Measurements from ENCODE around the gene NEK6.

The NEK6 gene

DNA sequence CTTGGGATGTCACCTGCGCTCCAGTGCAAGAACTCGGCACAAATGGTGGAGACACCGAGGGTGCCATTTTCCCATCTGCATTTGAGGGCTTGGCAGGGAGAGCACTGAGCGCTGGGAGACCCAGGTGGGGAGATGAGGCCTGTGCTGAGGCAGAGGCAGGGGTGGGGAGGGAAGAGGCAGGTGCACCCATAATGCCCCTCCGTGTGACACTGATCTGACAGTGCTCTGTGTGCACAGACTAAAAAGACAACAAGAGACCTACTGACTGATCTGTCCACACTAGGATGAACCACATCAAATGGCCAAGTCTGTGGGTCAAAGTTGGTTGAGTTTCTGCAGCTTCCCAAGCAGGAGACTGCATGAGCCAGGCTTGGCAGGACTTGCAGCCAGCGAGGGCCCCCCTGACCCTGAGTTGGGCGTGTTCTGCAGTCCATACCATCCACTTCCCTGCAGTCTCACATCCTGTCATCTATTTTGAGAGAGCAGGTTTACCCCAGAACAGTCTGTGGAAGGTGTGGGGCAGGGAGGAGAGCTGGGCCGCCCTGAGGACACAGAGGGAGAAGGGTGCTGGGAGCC is 41.9 kb downstream of the NEK6 start:
- DNase-seq = no peak

DNA sequence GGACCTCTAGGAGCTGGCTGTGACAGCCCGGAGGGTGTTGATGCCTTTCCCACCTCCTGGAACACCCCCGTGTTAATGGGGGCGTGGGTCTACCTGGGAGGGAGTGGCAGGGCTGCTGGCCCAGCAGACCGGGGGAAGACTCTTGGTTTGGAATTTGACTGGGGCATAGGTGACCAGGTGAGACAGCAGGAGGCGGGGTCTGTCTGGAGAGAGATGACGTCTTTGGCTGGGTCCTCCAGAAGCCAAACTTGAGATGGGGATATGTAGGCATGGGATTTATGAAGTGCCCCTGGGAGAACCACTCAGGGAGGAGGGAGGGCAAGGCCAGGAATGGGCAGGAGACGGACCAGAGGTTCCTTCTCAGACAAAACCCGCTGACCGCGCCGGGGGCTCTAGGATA is 42.6 kb downstream of the NEK6 start:
- no peak for DNase-seq

DNA sequence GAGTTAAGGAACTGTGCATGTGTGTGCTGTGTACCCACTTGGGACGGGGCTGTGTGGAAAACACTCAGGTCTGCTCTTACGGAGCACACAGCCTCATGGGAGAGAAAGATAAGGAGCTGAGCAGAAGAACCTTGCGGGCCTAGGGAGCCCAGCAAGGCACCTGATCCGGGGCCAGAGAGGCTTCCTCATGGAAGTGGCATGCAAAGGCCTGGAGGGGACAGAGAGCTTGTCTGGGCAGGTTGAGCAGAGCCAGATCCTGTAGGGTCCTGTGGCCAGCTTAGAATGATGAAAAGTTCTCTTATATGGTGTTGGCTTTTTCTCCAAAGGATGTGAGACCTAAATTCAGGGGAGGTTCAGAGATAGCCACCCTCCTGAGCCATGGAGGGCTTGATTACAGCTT is 45.2 kb downstream of the NEK6 start:
- no peak for DNase-seq

DNA sequence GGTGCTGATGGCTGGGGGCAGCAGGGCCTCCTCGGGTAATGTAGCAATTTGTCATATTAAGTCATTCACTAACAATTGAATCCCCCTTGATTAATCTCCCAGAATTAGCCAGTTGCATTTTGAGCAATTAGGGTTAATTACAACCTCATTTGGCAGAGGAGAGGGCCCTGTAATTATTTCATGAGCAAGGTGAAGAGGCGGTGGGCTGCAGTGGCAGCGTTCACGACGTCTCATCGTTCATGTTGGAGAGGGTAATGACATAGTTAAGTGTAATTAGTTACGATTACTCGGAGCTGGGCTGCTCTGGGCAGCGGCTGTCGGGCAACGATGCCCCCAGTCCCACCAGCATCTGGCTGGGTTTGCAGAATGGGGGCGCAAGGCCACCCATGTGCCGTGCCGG is 46.0 kb downstream of the NEK6 start:
- no peak for DNase-seq

DNA sequence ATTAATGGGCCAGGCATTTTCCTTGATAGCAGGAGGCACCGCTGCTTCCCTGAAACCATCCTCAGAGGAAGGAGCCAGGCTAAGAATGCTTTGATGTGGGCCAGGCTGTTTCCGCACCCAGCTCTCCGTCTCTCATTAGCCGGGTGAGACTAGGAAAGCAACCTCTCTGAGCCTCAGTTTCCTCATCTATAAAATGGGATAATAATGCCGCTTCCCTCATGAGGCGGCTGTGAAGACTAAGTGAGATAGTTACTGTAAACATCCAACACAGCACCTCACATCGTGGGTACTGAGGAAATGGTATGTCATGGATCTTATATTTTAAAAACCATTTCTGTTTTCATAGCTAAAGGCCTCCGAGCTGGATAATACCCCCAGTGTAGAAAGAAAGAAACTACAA is 46.5 kb downstream of the NEK6 start:
- DNase-seq = no peak

DNA sequence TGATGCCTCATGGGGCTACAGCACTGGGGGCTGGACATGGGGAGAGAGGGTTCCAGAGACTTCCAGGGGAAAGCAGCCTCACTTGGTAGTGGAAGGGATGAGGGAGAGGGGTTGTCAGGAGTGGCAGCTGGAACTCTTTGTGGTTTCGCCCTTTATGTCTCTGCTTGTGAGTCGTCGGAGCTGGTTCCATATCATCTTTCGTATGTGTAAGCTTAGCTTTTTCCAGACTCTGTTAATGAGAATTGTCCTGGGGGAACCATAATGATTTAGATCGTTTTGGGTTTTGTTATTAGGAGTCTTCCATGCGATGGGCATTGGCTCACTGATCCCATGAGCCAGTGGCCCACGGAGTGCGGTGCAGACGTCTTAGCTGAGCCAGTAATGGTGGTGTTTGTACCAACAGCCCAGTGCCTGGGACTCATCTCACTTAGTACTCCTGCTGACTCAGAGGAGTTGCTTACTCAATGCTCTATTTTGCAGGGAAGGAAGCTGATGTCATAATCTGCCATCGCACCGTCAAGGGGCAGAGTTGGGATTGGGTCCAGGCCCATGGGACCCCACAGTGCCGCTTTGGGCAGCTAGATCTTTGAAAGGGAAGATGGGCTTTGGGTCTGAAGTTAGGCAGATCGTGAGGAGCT is 48.5 kb downstream of the NEK6 start:
- no peak for DNase-seq

DNA sequence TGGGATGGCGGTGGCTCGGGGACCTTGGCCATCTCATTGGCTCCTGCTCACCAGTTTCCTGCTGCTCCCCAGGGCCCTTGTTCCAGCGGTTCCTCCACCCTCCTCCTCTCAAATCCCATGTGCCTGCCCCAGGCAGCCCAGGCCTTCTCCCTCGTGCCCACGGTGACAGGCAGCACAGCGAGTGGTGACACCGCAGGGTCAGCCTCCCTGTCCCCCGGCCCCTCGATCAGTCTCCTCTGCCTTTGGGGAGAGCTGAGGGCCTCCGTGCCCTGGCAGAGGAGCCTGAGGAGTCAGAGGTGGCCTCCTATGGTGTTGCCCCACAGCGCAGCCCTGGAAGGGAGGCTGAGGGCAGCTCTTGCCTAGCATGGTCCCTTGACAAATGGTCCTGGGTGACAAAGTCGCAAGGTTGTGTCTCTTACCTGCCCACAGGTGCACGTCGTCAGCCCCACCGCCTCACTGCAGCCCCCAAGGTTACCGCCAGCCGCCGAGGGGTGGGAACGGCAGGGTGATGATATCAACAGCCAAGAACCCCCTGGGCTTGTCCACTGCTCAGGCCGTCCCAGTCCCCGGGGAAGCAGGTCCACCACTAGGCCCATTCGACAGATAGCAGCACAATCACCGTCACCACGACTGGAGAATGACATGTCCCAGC is 49.8 kb downstream of the NEK6 start:
- no peak for DNase-seq

DNA sequence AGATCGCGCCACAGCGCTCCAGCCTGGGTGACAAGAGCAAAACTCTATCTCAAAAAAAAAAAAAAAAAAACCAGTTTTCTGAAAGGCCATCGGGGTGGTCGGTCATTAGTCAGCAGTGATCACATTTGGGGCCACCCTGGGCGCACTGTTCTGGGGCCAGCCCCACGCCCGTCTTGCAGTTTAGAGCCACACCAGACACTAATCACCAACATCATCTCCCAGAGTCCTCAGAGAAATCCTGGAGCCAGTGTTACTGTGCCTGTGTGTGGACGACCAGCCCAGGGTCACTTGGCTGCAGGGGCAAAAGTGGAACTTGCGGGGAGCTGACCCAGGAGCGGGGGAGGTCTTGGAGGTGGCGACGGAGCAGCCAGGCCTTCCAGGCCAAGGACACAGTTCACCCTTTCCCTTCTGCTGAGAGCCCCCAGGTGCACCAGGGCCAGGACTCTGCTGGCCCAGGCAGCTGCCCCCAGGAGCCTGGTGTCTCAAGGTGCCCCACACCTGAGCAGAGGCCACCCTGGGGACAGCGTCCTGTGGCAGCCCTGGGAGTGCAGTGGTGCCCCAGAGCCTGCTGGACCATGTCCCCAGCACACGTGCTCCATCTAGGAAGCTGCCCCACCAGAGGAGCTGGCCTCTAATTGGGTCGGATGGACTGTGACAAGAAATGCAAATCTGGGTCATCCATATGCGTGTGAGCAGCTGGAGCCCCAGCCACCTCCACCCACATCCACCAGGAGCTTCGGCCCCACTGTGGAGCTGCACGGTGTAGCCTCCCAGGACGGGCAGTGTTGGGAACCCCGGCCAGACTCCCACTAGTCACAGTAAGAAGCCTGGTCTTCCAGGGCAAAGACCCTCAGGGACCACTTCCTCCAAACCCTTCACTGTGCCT is 51.1 kb downstream of the NEK6 start:
- DNase-seq = no peak

DNA sequence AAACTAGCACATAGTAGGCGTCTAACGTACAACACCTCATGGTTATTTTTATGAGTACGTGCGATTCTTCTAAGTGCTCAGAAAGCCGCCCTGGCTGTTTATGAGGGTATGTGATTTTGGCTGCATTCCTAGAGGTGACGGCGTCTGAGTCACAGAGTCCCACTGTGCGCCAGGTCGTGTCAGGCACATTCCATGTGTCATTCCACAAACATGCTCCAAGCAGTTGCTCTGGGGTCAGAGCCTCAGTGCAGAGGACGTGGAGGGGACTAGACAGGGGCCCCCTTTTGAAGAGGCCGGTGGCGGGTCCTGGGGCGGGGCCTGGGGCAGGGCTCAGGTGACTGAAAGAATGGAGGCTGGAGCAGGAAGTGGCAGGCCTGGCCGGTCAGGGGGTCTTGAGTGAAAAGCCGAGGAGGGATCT is 51.9 kb downstream of the NEK6 start:
- DNase-seq = no peak

DNA sequence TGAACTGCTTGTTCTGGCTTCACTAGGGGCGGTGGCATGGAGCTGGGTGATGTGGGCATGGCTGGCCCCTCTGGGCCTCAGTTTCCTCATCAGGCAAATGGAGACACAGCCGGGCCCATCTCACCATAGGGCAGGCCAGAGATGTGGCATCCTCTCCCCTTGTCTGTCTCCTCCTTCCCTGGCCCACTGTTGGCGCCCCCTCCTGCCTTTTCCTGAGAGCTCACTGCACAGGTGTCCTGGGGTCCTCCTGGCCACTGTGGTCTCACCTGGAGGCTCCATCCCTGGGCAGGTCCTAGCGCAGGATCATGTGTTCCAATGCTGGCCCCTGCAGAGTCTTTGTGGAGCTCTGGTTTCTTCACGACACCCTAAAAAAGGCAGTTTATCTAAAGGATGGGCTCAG is 53.5 kb downstream of the NEK6 start:
- no peak for DNase-seq

DNA sequence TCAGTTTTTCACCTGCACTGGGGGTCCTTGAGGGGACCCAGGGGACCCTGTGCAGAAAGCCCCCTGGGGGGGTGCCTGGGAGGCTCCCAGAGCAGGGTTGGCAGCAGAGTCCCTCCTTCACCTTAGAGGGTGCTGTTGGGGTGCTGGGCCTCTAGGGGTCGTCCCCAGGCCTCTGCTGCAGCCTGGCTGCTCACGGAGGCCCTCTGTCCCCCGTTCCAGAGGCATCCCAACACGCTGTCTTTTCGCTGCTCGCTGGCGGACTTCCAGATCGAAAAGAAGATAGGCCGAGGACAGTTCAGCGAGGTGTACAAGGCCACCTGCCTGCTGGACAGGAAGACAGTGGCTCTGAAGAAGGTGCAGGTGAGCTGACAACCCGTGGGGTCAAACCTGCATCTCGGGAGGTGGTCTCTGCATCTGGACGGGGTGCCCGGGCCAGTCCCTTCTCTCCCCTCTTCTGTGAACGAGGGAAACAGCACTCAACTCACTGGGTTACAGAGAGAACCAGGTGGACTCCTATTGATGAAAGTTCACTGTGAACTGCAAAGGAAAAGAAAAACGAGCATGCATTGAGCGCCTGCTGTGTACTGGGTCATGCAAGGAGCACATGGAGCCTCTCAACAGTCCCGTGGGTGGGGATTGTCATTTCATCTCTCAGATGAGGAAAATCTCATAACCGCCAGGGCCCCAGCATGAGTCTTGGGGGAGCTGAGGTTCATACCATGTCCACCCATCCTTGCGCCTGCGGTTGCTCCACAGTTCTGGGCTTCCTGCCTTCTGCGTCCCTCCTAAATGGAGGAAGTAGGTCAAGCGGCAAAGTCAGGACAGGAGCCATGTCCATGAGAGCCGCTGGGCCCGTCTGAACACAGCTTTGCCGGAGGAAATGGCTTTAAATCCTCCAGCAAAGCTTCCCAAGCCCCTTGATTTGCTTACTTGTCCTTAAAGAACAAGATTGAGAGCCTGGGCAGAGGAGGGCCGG is 54.8 kb downstream of the NEK6 start:
- no peak for DNase-seq

DNA sequence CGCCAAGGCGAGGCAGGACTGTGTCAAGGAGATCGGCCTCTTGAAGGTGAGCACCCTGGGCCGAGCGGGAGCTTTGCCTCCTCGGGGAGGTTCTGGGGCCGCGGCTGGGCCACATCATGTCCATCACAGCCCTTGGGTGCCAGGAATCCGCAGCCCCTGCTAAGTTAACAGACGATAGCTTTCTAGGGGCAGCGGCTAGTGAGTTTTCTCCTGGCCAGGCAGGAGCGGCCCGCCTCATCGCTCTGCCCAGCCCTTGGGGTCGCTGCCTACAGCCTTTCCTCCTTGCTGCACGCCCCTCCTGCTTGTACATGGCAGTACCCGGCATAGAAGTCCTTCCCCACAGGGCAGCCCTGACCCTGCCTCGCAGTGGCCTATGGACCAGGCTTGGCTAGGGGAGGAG is 56.2 kb downstream of the NEK6 start:
- no peak for DNase-seq

DNA sequence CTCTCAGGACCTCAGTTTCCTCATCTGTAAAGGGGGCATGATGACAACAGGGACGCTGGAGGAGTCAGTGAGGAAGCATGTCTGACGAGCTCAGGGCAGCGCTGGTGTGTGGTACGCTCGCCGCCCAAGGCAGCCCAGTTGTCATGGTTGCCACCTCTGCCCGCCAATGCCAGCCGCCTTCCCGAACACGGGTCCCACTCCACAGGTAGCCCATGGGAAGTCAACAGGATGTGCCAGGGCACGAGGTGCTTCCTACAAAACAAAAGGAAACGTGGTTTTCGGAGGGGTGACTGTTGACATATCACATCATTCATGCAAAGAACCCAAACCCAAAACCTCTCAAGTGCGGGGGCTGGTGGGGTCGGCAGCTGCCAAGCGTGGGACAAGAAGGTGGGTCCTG is 58.1 kb downstream of the NEK6 start:
- no peak for DNase-seq

DNA sequence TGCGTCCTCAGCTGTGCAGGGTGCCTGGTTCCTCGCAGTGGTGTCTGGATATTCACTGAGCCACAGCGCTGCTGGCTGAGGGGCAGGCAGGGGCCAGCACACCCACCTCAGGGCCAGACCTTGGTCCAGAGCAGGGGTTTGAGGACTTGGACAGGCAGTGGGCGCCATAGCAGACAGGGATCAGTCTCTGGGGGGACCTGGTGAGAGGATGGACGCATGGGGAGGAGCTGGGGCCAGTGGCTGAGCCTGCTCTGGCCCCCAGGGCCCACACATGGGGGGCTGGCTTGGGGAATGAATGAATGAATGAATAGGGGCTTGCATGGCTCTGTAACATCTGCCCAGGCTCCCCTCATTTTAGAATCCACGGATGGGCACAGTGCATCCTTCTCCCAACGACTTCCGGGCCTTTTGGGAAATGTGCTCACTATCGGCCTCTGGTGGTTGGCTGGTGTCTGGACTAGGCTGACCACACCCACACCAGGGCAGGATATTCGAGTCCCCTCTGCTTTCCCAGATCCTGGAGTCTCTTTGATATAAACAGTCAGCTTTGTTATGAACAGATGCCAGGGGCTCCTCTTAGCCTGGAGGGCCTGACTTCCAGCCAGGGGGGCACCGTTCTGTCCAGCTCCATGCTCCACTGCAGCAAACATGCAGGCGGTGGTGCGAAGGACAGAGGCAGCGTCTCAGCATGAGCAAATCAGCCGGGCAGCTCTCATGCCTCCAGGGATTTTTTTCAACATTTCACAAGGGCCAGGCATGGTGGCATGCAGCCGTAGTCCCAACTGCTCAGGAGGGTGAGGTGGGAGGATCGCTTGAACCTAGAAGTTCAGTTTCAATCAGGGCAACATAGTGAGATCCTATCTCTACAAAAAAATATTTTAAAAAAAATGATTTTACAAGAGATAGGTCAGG is 62.6 kb downstream of the NEK6 start:
- DNase-seq = peak; percentile 25

DNA sequence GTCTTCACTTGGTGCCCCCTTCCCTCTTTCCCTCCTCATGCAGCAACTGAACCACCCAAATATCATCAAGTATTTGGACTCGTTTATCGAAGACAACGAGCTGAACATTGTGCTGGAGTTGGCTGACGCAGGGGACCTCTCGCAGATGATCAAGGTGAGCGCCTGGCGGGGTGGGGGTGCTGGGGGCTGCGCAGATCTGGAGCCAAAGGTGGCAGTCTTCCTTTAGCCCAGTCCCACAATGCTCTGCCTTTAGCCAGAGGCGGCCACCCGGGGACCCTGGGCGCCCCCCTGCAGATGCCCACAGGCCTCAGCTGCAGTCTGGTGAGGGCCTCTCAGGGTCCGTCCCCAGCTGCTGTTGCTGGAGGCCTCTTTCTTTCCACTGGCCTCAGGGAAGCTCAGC is 63.7 kb downstream of the NEK6 start:
- no peak for DNase-seq

DNA sequence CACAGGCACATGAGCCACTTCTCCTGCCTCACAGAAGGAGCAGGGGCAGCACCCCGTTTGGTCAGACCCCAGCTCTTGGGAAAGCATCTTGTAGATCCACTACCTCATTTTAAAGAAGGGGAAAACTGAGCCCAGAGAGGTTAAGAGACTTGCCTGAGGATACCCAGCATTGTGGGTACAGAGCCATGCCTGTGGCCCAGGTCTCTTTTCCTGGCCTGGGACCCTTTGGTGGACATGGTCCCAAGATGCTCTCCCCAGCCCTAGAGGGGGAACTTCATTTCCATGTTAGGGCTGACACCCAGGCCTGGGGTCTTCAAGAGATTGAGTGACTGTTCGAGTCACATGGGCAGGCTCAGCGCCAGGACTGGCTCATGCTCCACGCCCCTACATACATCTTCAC is 64.2 kb downstream of the NEK6 start:
- DNase-seq = no peak

DNA sequence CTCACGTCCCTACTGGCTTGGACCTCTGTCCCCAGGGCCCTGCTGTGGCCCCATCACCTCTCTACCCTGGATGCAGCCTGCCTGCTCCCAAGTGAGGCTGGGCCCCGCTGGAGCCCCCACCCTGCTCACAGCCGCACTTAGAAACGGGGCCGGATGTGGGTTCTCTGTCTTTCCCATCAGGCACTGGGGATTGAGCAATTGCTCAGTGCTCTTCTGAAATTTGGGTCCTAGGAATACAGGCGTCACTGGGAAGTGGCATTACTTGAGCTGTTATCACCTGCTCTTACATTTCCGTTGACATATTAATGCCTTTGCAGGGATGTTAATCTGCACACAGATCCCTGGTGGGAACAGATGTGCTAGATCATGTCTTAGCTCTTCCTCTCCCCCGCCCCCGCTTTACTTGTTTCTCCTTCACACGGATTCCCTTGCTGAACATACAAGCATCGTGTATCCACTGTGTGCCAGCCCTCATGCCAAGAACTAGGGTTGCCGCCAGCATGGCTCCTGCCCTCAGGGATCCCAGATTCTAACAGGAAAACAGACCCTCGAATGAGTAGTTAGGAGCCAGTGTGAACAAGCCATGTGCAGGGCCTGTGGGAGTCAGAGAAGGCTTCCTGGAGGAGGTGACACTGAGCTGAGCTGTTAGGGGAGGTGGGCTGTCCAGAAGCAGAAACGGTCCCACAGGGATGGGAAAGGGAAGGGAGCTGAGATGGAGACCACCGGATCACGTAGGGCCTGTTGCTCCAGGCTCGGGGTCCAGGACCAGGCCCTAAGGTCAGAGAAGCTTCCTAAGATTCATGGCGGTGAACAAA is 65.1 kb downstream of the NEK6 start:
- no peak for DNase-seq

DNA sequence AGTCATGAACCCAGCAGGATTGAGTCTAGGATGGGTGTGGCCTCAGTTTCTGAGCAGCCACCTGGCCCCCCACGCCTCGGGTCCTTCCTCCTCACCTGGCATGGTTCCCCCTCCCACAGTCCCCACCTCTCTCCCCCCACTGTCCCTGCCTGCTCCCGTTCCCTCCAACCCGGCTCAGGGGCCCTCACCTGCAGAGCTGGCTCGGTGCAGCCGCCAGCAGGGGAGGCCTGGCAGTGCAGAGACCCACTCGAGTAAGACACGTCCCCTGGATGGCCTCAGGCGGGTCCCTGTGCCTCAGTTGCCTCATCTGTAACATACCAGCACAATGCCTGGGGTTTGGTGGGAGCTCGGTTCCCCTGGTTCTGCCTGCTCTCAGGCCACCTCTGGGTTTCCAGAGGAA is 66.2 kb downstream of the NEK6 start:
- no peak for DNase-seq

DNA sequence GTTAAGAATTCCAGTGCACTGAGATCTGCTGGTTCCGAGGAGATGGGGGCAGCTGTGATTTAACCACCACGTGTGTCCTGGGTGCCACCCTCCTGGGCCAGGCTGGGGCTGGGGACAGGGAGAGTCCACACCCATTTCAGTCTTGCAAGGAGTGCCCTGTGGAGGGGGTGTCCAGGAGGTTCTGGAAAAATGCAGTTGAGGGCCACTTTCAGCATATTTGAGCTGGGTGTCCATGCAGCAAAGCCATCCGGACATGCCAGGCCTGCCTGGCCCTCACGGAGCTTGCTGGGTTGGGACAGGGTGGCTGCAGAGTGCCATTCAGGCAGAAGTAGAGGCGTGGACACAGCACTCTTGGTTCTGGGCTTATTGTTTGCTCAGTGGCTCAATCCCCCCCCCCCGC is 68.1 kb downstream of the NEK6 start:
- DNase-seq = no peak

DNA sequence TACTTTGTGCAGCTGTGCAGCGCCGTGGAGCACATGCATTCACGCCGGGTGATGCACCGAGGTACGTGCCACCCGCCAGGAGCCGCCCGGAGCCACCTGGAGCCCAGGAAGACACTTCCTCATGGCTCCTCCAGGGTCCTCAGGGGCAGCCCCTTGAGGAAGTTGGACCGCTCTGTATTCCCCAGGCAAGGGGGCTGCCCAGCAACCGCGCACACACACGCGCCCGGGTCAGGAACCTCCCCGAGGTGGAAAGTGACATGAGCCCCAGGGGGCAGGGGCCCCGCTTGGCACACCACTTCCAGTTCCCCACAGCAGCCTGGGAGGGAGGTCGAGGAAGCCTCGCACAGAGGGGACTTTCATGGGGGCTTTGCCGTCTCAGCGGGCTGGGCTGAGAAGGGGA is 68.6 kb downstream of the NEK6 start:
- DNase-seq = no peak

DNA sequence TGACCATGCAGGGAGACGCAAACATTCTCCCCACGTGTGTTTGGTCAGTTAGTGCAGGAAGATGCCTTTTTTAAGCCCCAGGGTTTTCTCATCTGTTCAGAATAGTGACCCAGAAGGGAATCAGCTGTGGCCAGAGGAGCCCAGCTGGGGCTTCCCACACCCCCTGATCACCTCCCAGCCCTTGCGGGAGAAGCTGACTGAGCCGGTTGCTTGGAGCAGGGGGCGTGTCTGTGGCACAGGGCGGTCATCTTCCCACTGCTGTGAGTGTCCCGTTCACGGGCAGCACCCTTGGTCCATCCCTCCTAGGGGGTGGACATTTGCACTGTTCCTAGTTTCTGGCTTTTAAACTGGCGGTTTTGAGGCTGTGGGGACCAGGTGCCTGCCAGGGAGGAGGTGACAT is 69.7 kb downstream of the NEK6 start:
- no peak for DNase-seq
